ENCODE results near the gene ARID1A. TPM values are rescaled to one million over a fixed set of nuclear protein-coding genes. Genes with fewer than 3 reads are reported as not detected.

The ARID1A gene
- total and polyA plus RNA-seq, 4 donors = 12.2 to 31.9 (median 20.2) TPM

- no peaks in the 10 kb centered on the region for H3K9me3 ChIP-seq (ENCODE audit: control insufficient read depth in 4 of 4, low read length in 3 of 4)
- peaks cover 16 to 56% (median 50%) of the 10 kb centered on the region in 4 donors for H3K4me1 ChIP-seq (ENCODE audit: control insufficient read depth in 4 of 4, insufficient read depth in 4 of 4, low read length in 3 of 4)
- H3K4me3 ChIP-seq (ENCODE audit: low read depth in 1 of 3, low read length in 3 of 3) = peak overlapping the region; percentile 11 to 98 (median 51)
- WGBS = 1% methylated on average over 71 of the region's 72 CpGs
- H3K27me3 ChIP-seq (ENCODE audit: control insufficient read depth in 4 of 4, insufficient read depth in 4 of 4, low read length in 3 of 4) = no peaks in the 10 kb centered on the region
- H3K27ac ChIP-seq (ENCODE audit: low read depth in 1 of 2, low read length in 2 of 2) = peak overlapping the region; percentile 95 to 98
- H3K36me3 ChIP-seq (ENCODE audit: control insufficient read depth in 4 of 4, insufficient read depth in 3 of 4, low read depth in 1 of 4, low read length in 3 of 4) = no peaks in the 10 kb centered on the region
- peak overlapping the region; percentile 41 to 69 for H3K9ac ChIP-seq (ENCODE audit: low read depth in 1 of 2, low read length in 2 of 2)
- no peak for DNase-seq (ENCODE audit: low spot score)
- TF ChIP-seq RXRA (IDR thresholded peaks at IDR 0.05) = no peak
- no peak for TF ChIP-seq GABPA (IDR thresholded peaks at IDR 0.05 in 1 of 2, conservative IDR thresholded peaks at IDR 0.05 in 1 of 2)
- TF ChIP-seq RAD21 (IDR thresholded peaks at IDR 0.05) = no peak
- TF ChIP-seq JUND (IDR thresholded peaks at IDR 0.05) = no peak
- TF ChIP-seq REST (IDR thresholded peaks at IDR 0.05) = no peak
- TF ChIP-seq, protein P1, sequence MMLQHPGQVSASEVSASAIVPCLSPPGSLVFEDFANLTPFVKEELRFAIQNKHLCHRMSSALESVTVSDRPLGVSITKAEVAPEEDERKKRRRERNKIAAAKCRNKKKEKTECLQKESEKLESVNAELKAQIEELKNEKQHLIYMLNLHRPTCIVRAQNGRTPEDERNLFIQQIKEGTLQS (IDR thresholded peaks at IDR 0.05) = no peak
- TF ChIP-seq TAF1 (conservative IDR thresholded peaks at IDR 0.05) = no peak
- no peak for TF ChIP-seq NR2F2 (IDR thresholded peaks at IDR 0.05)
- TF ChIP-seq, protein P2, sequence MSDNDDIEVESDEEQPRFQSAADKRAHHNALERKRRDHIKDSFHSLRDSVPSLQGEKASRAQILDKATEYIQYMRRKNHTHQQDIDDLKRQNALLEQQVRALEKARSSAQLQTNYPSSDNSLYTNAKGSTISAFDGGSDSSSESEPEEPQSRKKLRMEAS (IDR thresholded peaks at IDR 0.05) = no peak
- TF ChIP-seq HNF4A (conservative IDR thresholded peaks at IDR 0.05) = no peak
Observed at GRCh38 chr1:26696119-26696653, 371 bp downstream of the ARID1A start.

- peak overlapping the region; percentile 11 to 98 (median 51) for H3K4me3 ChIP-seq (ENCODE audit: low read depth in 1 of 3, low read length in 3 of 3)
- peak; percentile 58 for DNase-seq (ENCODE audit: low spot score)
- peak; percentile 52 for TF ChIP-seq YY1 (IDR thresholded peaks at IDR 0.05)
- TF ChIP-seq, protein P1 (IDR thresholded peaks at IDR 0.05) = no peak
- no peaks in the 10 kb centered on the region for H3K27me3 ChIP-seq (ENCODE audit: control insufficient read depth in 4 of 4, insufficient read depth in 4 of 4, low read length in 3 of 4)
- H3K9ac ChIP-seq (ENCODE audit: low read depth in 1 of 2, low read length in 2 of 2) = peak overlapping the region; percentile 41 to 69
- H3K27ac ChIP-seq (ENCODE audit: low read depth in 1 of 2, low read length in 2 of 2) = peak overlapping the region; percentile 95 to 98
- H3K4me1 ChIP-seq (ENCODE audit: control insufficient read depth in 4 of 4, insufficient read depth in 4 of 4, low read length in 3 of 4) = peaks cover 21 to 62% (median 55%) of the 10 kb centered on the region in 4 donors
- no peaks in the 10 kb centered on the region for H3K9me3 ChIP-seq (ENCODE audit: control insufficient read depth in 4 of 4, low read length in 3 of 4)
- under 1% methylated on average over 98 of the region's 98 CpGs for WGBS
- no peaks in the 10 kb centered on the region for H3K36me3 ChIP-seq (ENCODE audit: control insufficient read depth in 4 of 4, insufficient read depth in 3 of 4, low read depth in 1 of 4, low read length in 3 of 4)
Observed at GRCh38 chr1:26696654-26697430, 1.0 kb downstream of the ARID1A start.
